NCI-H510A treated with DMSO at 0.1 percent for 48 hours (cell line): Measurements from ENCODE around the gene RYR3.

Experiments
- DNase-seq: peaks from one replicate; lab custom pipeline; 2025; lab: John Stamatoyannopoulos, UW

RYR3 gene

DNA sequence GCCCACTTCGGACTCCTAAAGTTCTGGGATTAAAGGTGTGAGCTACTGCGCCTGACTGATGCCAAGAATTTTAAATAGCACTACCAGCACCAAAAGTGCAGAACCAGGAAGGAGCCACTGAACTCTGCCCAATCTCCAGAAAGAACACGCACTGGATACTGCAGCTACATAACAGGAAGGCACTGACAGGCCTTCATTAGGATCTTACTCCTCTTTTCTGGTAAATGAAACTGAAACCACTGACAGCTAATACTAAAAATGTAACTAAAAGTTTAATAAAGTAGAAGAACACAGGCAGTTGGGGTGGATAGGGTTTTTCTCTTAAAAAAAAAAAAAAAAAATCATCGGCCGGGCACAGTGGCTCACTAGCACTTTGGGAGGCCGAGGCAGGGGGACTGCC is 583.4 kb downstream of the RYR3 start:
- no peak for DNase-seq

DNA sequence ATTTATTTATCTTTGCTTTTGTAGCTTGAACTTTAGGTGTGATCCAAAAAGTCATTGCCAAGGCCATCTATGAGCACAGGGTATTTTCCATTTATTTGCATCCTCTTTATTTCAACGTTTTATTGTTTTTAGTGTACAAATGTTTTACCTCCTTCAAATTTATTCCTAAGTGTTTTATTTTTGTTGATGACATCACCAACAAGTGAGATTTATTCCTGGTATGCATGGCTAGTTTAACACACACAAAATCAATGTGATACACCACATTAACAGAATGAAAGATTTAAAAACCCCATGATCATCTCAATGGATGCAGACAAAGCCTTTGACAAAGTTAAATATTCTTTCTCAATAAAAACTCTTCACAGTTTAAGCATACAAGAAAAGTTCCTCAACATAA is 591.3 kb downstream of the RYR3 start:
- no peak for DNase-seq

DNA sequence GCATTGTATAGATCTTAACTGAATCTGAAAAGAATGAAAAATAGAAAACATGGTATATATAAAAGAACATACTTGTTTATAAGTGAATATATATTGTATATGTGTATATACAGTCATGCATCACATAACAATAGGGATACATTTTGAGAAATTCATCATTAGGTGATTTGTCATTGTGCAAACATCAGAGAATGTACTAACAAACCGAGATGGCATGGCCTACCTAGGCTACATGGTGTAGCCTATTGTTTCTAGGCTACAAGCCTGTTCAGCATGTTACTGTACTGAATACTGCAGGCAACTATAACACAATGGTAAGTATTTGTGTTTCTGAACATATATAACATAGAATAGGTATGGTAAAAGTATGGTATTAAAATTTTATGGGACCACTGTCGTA is 592.9 kb downstream of the RYR3 start:
- no peak for DNase-seq

DNA sequence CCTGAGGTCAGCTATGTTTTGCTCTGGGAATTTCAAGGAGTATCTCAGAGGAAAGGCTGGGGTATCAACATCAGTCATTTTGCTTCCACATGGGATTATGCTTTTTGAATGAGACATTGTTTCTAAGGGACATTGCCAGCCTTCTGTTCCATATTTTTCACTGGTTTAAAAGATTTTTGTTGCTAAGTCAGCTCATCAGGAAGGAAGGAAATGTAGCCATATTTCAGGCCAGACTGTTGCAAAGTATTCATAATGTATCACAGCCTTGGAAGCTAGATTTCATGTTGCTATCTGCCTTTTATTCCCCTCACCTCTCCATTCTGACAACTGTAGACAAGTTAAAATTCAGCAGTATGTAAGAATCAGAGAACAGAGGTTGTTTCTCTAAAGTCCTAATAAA is 596.6 kb downstream of the RYR3 start:
- no peak for DNase-seq

DNA sequence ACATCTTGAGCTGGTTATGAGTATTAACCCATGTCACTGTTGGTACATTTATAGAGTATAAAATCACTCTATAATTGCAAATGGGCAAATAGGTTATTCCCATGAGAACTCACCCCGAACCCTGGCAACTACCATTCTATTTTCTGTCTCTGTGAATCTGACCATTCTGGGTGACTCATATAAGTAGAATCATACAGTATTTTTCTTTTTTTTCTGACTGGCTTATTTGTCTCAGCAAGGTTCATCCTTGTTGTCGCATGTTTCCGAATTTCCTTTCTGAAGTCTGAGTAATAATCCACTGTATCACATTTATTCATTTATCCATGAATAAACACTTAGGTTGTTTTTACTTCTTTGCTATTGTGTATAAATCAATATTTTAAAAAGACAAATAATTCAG is 597.6 kb downstream of the RYR3 start:
- no peak for DNase-seq

DNA sequence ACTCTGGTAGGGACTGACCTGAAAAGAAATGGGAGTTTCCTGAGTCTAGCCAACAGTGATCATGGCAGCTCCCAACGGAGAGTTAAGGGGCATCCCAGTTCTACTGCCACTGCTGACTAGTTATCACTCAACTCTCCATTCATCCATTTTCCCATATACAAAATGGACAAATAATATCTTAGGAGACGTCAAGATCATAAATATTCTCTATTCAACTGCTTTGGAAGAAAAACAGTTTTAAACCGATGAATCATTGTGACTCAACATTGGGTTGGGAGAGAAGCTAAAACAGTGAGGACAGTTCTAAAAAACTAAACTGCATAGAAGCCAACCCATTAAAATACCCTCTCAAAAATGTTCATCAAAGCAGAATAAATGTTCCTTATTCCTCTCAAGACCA is 600.0 kb downstream of the RYR3 start:
- no peak for DNase-seq

DNA sequence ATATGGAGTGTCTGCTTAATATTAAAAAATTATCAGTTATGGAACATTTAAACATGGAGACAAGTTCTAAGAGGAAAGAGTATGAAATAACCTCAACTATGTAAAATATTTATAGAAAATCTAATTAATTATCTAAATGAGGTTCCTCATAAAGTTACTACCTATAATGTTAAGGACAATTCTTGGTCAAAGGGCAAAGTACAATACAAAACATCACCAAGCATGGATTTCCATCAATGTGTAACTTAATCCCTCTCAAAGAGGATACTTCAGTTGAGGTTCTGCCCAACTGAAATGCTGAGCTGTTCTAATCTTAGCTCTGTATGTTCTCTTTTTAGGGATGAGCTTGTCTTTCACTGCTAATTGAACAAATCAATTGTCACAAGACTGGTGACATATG is 601.6 kb downstream of the RYR3 start:
- peak; percentile 31 for DNase-seq

DNA sequence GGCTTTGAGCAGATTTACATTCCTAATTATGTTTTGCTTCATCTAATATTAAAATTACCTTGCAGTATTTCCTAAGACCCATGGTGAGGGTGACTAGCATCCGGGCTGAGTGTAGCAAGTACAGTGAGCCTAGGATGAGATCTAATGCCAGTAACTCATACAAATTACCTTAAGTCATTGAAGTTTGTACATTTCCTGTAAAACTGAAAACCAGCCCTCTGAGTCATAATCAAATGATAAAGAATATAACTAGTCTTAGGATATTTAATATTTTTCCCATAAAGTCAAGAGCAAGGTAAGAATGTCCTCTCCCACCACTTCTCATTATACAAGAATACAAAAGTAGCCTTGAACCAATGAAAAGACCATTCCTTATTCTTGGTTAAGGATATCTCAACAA is 602.7 kb downstream of the RYR3 start:
- no peak for DNase-seq
